ENCODE measurements around the gene ADISSP. TPM values are rescaled to one million over a fixed set of nuclear protein-coding genes. Genes with fewer than 3 reads are reported as not detected.

ADISSP gene
- total RNA-seq, result 12.1 and 12.5 TPM in 2 replicates

GRCh38 chr20:3767427-3768341 is at the start of gene ADISSP:
Gene ADISSP (minus strand): TSS chr20:3767753. CDS start chr20:3760100, 7,653 bp downstream.

GRCh38 chr20:3795511-3796468 is 28.2 kb upstream of the ADISSP start, which contains the start of gene CDC25B:
Gene CDC25B (plus strand): TSS chr20:3796310. CDS start chr20:3796532, 222 bp downstream.

GRCh38 chr20:3786665-3787323 is 19.2 kb upstream of the ADISSP start, which contains the start of gene CENPB:
Gene CENPB (minus strand): TSS chr20:3786740. CDS start chr20:3786483, 257 bp downstream.

GRCh38 chr20:3781153-3781910 is 13.8 kb upstream of the ADISSP start, which contains the start of gene SPEF1:
Gene SPEF1 (minus strand): TSS chr20:3781448. CDS start chr20:3781287, 161 bp downstream.

GRCh38 chr20:3732327-3733118 is 35.0 kb downstream of the ADISSP start, which contains the start of gene HSPA12B:
Gene HSPA12B (plus strand): TSS chr20:3732685. CDS start chr20:3738675, 5,990 bp downstream.

GRCh38 chr20:3712279-3712873 is 55.2 kb downstream of the ADISSP start, which contains the start of gene SIGLEC1:
Gene SIGLEC1 (minus strand): TSS chr20:3712600. CDS start chr20:3707128, 5,472 bp downstream.

Other genes with a start within 250 kb of the ADISSP start
- not detected in 2 replicates for gene GFRA4, start 104.4 kb downstream of the ADISSP start, total RNA-seq
- 0.09 and 0.11 TPM in 2 replicates for gene ADAM33, start 85.7 kb downstream of the ADISSP start, total RNA-seq
- gene SIGLEC1, start 55.2 kb downstream of the ADISSP start, total RNA-seq, result not detected in 2 replicates
- gene HSPA12B, start 35.1 kb downstream of the ADISSP start, total RNA-seq, result 5.9 and 14.2 TPM in 2 replicates
- under 0.01 TPM in 1 of 2 replicates, not detected in the other for gene SPEF1, start 13.7 kb upstream of the ADISSP start, total RNA-seq
- 72.8 and 82.2 TPM in 2 replicates for gene CENPB, start 19.0 kb upstream of the ADISSP start, total RNA-seq
- 18.0 and 24.2 TPM in 2 replicates for gene CDC25B, start 28.6 kb upstream of the ADISSP start, total RNA-seq
- 15.8 and 19.8 TPM in 2 replicates for gene AP5S1, start 52.8 kb upstream of the ADISSP start, total RNA-seq
- gene MAVS, start 79.1 kb upstream of the ADISSP start, total RNA-seq, result 15.2 and 15.5 TPM in 2 replicates
- gene PANK2, start 121.6 kb upstream of the ADISSP start, total RNA-seq, result 36.0 and 37.3 TPM in 2 replicates
- 2.7 and 3.6 TPM in 2 replicates for gene RNF24, start 247.8 kb upstream of the ADISSP start, total RNA-seq